ENCODE data around the gene GPR148.

The GPR148 gene

DNA sequence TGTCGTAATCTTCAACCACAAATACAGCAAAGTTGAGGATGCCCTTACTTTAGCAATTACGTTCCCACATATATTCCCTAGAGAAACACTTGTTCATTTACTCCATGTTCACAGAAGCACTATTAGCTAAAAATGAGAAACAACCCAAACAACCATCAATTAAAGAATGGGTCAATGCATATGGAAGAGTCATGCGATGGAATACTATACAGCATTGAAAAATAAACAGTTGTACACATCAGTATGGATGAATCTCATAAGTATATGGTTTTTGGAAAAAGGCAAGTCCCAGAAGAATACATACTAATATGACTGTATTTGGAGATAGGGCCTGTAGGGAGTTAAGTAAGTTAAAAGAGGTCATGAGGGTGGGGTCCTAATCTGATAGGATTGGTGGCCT is 6.3 kb downstream of the GPR148 start:
- Histone ChIP-seq H3K4me3 (ENCODE audit: low read depth, low read length) (no peak overlapping the region), H3K36me3 (replicated peaks) (no peaks in the 10 kb centered on the region), H3K27me3 (replicated peaks) (no peaks in the 10 kb centered on the region), H3K27ac (no peak overlapping the region)
- no peak for DNase-seq
- in situ Hi-C loops (cut with HindIII; ENCODE audit: low pct_ligation_motif_present, low sequenced_read_pairs): no loop called here
- TF ChIP-seq, protein P1, sequence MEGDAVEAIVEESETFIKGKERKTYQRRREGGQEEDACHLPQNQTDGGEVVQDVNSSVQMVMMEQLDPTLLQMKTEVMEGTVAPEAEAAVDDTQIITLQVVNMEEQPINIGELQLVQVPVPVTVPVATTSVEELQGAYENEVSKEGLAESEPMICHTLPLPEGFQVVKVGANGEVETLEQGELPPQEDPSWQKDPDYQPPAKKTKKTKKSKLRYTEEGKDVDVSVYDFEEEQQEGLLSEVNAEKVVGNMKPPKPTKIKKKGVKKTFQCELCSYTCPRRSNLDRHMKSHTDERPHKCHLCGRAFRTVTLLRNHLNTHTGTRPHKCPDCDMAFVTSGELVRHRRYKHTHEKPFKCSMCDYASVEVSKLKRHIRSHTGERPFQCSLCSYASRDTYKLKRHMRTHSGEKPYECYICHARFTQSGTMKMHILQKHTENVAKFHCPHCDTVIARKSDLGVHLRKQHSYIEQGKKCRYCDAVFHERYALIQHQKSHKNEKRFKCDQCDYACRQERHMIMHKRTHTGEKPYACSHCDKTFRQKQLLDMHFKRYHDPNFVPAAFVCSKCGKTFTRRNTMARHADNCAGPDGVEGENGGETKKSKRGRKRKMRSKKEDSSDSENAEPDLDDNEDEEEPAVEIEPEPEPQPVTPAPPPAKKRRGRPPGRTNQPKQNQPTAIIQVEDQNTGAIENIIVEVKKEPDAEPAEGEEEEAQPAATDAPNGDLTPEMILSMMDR (IDR thresholded peaks at IDR 0.05; ENCODE audit: low read depth, low read length, missing control alignments): no peak

DNA sequence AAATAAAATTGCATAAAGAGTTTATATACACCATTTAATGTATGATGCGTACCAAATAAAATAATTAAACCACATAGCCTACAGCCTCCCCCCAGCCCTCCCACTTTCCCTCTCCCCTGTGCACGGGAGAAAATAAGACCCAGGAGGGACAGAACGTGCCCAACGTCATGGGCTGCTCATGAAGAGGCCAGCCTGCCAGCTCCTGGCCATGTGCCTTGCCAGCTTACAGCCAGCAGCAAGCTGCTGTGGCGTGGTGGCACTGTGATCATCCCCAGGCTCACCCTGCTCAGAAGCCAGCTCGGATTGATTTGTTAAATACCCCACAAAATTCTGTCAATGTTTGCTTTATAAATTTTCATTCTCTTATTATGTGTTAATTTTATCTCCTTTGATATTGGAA is 7.6 kb downstream of the GPR148 start:
- TF ChIP-seq, protein P1 (IDR thresholded peaks at IDR 0.05; ENCODE audit: low read depth, low read length, missing control alignments): no peak
- Histone ChIP-seq H3K4me3 (ENCODE audit: low read depth, low read length) (no peak overlapping the region), H3K27ac (no peak overlapping the region), H3K36me3 (replicated peaks) (no peaks in the 10 kb centered on the region), H3K27me3 (replicated peaks) (no peaks in the 10 kb centered on the region)
- DNase-seq: no peak
- in situ Hi-C loops (cut with HindIII; ENCODE audit: low pct_ligation_motif_present, low sequenced_read_pairs): no loop called here

DNA sequence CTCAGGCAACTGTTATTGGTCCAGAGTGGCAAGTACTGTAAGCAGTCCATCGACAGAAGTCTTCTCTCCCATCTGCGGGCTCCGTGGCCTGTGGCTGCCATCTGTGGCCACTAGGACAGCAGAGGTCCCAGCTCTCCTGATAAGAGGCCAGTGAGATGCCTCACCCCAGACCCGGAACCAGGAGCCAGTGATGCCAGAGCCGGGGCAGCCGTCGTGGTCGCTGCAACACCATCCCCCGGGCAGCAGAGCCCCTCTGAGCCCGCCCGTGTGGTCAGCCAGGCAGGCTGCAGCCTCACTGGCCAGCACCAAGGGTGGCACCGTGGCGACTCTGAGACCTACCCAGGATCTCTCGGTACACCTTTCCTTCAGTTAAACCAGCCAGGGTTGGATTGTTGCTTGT is 8.7 kb downstream of the GPR148 start:
- Histone ChIP-seq H3K4me3 (ENCODE audit: low read depth, low read length) (no peak overlapping the region), H3K36me3 (replicated peaks) (no peaks in the 10 kb centered on the region), H3K27ac (no peak overlapping the region), H3K27me3 (replicated peaks) (no peaks in the 10 kb centered on the region)
- DNase-seq: no peak
- TF ChIP-seq, protein P1 (IDR thresholded peaks at IDR 0.05; ENCODE audit: low read depth, low read length, missing control alignments): no peak
- in situ Hi-C loops (cut with HindIII; ENCODE audit: low pct_ligation_motif_present, low sequenced_read_pairs): no loop called here

DNA sequence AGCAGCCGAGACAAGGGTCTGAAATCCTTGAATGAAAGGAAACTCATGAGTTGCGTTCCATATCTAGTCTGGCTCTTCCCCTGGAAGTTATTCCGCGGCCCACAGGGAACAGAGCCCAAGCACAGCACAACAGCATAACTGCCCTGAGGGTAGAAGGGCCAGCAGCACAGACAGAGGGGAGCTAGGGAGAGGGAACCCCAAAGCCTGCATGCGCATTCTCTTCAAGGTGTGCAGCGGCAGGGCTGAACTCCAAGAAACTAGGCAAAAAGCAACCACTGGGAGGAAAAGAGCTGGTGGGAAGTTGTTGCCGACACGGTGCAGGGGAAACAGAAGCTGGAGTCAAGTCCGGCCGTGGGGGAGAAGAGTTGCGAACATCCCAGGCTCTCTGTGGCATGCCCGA is 11.8 kb downstream of the GPR148 start:
- no peak for DNase-seq
- Histone ChIP-seq H3K27me3 (replicated peaks) (no peaks in the 10 kb centered on the region), H3K27ac (no peak overlapping the region), H3K36me3 (replicated peaks) (no peaks in the 10 kb centered on the region), H3K4me3 (ENCODE audit: low read depth, low read length) (no peak overlapping the region)
- TF ChIP-seq, protein P1 (IDR thresholded peaks at IDR 0.05; ENCODE audit: low read depth, low read length, missing control alignments): no peak
- in situ Hi-C loops (cut with HindIII; ENCODE audit: low pct_ligation_motif_present, low sequenced_read_pairs): no loop called here

DNA sequence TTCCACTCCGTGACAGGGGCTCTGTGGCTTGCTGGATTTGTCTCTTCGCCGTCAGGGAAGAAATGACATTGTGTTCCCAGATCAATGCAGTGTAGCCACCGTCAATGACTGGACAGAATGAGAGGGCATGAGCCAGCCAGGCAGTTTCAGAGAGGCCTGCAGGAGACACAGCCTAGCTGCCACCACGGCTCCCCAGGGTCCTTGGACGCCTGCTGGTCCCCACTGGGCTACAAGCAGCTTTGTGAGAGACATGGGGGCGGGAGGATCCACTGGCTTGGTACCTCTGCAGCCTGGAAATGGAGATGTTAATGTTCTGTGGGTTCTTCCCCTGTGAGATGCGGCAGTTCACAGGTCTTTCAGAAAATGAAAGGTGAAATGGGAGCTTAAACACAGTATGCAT is 14.4 kb downstream of the GPR148 start:
- in situ Hi-C loops (cut with HindIII; ENCODE audit: low pct_ligation_motif_present, low sequenced_read_pairs): no loop called here

More for the DNA sequence above, 14.4 kb downstream of the GPR148 start:
- no peaks in the 10 kb centered on the region for H3K36me3 ChIP-seq (replicated peaks)
- no peak overlapping the region for H3K4me3 ChIP-seq (ENCODE audit: low read depth, low read length)
- TF ChIP-seq, protein P1 (IDR thresholded peaks at IDR 0.05; ENCODE audit: low read depth, low read length, missing control alignments): no peak
- no peak overlapping the region for H3K27ac ChIP-seq
- no peak for DNase-seq
- no peaks in the 10 kb centered on the region for H3K27me3 ChIP-seq (replicated peaks)

Measured in brain microvascular endothelial cell (primary cell).